Psoas muscle (tissue), 8 donors: ENCODE results near the gene DHRS3. TPM values are rescaled to one million over a fixed set of nuclear protein-coding genes. Genes with fewer than 3 reads are reported as not detected.

Source experiments
- ATAC-seq, 4 donors: fragments of 200-7000 bp; cut with Tn5 transposase; one replicate each; pipeline ENCODE4 v1.9.1; 2020; ENCODE audit warnings: moderate library complexity in 3 of 4, mild to moderate bottlenecking in 2 of 4
- DNase-seq, 2 donors: peaks; one replicate each; pipeline ENCODE4 v3.0.0-alpha.2; 2020
- H3K27ac ChIP-seq: fragments of 200-600 bp; one replicate; pipeline ENCODE4 v1.8.0; 2022
- H3K27me3 ChIP-seq, 3 donors: fragments of 200-600 bp in 1 of 3; one replicate each; pipeline versions ENCODE4 v1.6.1 to v1.8.0; 2013 to 2022; ENCODE audit warnings: low read length in 2 of 3, mild to moderate bottlenecking in 2 of 3, moderate library complexity in 1 of 3; ENCODE audit not compliant: insufficient read depth in 3 of 3
- H3K36me3 ChIP-seq, 2 donors: fragments of 200-600 bp in 1 of 2; one replicate each; pipeline versions ENCODE4 v1.6.1 to v1.8.0; 2013 to 2022; ENCODE audit warnings: low read depth in 1 of 2, mild to moderate bottlenecking in 1 of 2, moderate library complexity in 1 of 2; ENCODE audit not compliant: insufficient read depth in 1 of 2
- H3K4me1 ChIP-seq: fragments of 200-600 bp; one replicate; pipeline ENCODE4 v1.8.0; 2022
- H3K4me3 ChIP-seq: fragments of 200-600 bp; one replicate; pipeline ENCODE4 v1.8.0; 2022; ENCODE audit warnings: mild to moderate bottlenecking
- H3K9me3 ChIP-seq: fragments of 200-600 bp; one replicate; pipeline ENCODE4 v1.8.0; 2022
- CTCF ChIP-seq: fragments of 200-600 bp; IDR thresholded peaks from one replicate; pipeline ENCODE4 v1.8.0; 2022; ENCODE audit warnings: antibody characterized with exemption
- WGBS, 3 donors: extraction: QIAGEN DNeasy Blood & Tissue Kit; methylation state at CpG; one replicate each; pipeline versions ENCODE4 v1.1.6 to v1.1.7; 2013; 5-methylcytosine and 5-hydroxymethylcytosine counted together
- intact Hi-C, 2 donors: fragments of 100-400 bp; cut with DNase I; formaldehyde crosslinking; loops; one replicate each; pipeline versions ENCODE4 v1.11.0 to v1.14.2; 2022
- polyA plus RNA-seq, 3 donors: library from polyadenylated mRNA; stranded (reverse); fragments of 200-250 nt; gene quantifications; one replicate each; pipeline ENCODE4 v1.2.3, GENCODE V29; 2013
- total RNA-seq, 4 donors: library from RNA; stranded (reverse); fragmentation: NEBNext Ultra II Directional in 2 of 4; extraction: Animal tissue kit (Norgen Biotek cat#: 25700) in 2 of 4; gene quantifications; one replicate each; pipeline versions ENCODE4 v1.2.1 to v1.2.4, GENCODE V29; 2021 to 2023
- donor health status: healthy with polysubstance abuse.
- donor health status: DM: no; HTN: no; CAD: no; lungs with moderate emphysema.
- donor health status: Bipolar disorder and iron deficiency.
- donor health status: healthy.
- donor health status: DM: yes; HTN: yes; CAD: no.
- donor health status: DM: no; HTN: no; CAD: no.
- donor health status: DM: no; HTN: no; CAD: no.
- donor health status: DM: yes; HTN: yes; CAD: no.

The DHRS3 gene
- total and polyA plus RNA-seq, 7 donors = 21.7 to 78.7 (median 41.2) TPM

- ATAC-seq = no peak
- Histone ChIP-seq H3K4me1 (peaks cover 31% of the 10 kb centered on the region), H3K27me3 (no peaks in the 10 kb centered on the region), H3K36me3 (no peaks in the 10 kb centered on the region), H3K27ac (peak overlapping the region; percentile 38), H3K4me3 (no peak overlapping the region), H3K9me3 (no peaks in the 10 kb centered on the region)
- intact Hi-C loops = loop anchor here (2.0 to 5.0 kb wide), 4 partner anchors 37 to 309 kb away; no protein-coding TSS in a partner anchor
- no peak for DNase-seq
- no peak for TF ChIP-seq CTCF
- 39 to 51% (median 43%) methylated on average over 15 of the region's 15 CpGs for WGBS, 3 donors
These were observed 3.6 kb upstream of the DHRS3 start for GRCh38 chr1:12621346-12622335.

- DNase-seq = no peak
- no peaks in the 10 kb centered on the region for H3K9me3 ChIP-seq
- intact Hi-C loops = loop anchor here (2.0 to 5.0 kb wide), 4 partner anchors 38 to 309 kb away; no protein-coding TSS in a partner anchor
- no peak overlapping the region for H3K27ac ChIP-seq
- no peaks in the 10 kb centered on the region for H3K27me3 ChIP-seq
- 94 to 96% (median 94%) methylated on average over 8 of the region's 8 CpGs for WGBS, 3 donors
- no peak for ATAC-seq
- H3K4me3 ChIP-seq = no peak overlapping the region
- H3K36me3 ChIP-seq = no peaks in the 10 kb centered on the region
- peaks cover 31% of the 10 kb centered on the region for H3K4me1 ChIP-seq
- TF ChIP-seq CTCF = no peak
These were observed 2.9 kb upstream of the DHRS3 start for GRCh38 chr1:12620931-12621330.

GRCh38 chr1:12620488-12620865, 2.5 kb upstream of the DHRS3 start:
- H3K27ac ChIP-seq = no peak overlapping the region
- intact Hi-C loops = loop anchor here (2.0 to 5.0 kb wide), 4 partner anchors 38 to 308 kb away; no protein-coding TSS in a partner anchor
- no peaks in the 10 kb centered on the region for H3K9me3 ChIP-seq
- WGBS, 3 donors = 52 to 66% (median 64%) methylated on average over 4 of the region's 4 CpGs
- no peak overlapping the region for H3K4me3 ChIP-seq
- no peaks in the 10 kb centered on the region for H3K27me3 ChIP-seq
- no peak for ATAC-seq
- peaks cover 31% of the 10 kb centered on the region for H3K4me1 ChIP-seq
- no peak for TF ChIP-seq CTCF
- no peak for DNase-seq
- H3K36me3 ChIP-seq = no peaks in the 10 kb centered on the region

GRCh38 chr1:12619792-12620487, 1.9 kb upstream of the DHRS3 start:
- H3K4me3 ChIP-seq = peak overlapping the region; percentile 85
- DNase-seq = peak; percentile 86 to 91
- peak overlapping the region; percentile 96 for H3K27ac ChIP-seq
- intact Hi-C loops = loop anchor here (2.0 to 5.0 kb wide), 5 partner anchors 39 to 308 kb away; no protein-coding TSS in a partner anchor
- no peaks in the 10 kb centered on the region for H3K9me3 ChIP-seq
- no peaks in the 10 kb centered on the region for H3K27me3 ChIP-seq
- peaks cover 31% of the 10 kb centered on the region for H3K4me1 ChIP-seq
- TF ChIP-seq CTCF = peak; percentile 98
- H3K36me3 ChIP-seq = no peaks in the 10 kb centered on the region
- 18 to 24% (median 22%) methylated on average over 23 of the region's 23 CpGs for WGBS, 3 donors
- peak; percentile 61 to 64 (median 62) for ATAC-seq
